Kidney (tissue), 14 donors: ENCODE data around the gene KANSL2. TPM values are rescaled to one million over a fixed set of nuclear protein-coding genes. Genes with fewer than 3 reads are reported as not detected.

Experiments
- DNase-seq, 5 donors: peaks; one replicate each; pipeline ENCODE4 v3.0.0-alpha.2; 2013 to 2020
- FAIRE-seq: peaks from 2 replicates; lab custom pipeline; 2012; peaks lifted over from hg19 to GRCh38; lab: Jason Lieb, UNC
- H3K27ac ChIP-seq, 2 donors: one replicate each; pipeline ENCODE4 v1.7.0; 2013; ENCODE audit warnings: low read depth in 2 of 2, low read length in 2 of 2, inconsistent platforms in 1 of 2
- H3K27me3 ChIP-seq: one replicate; pipeline ENCODE4 v1.7.1; 2013; ENCODE audit warnings: low read length, inconsistent platforms; ENCODE audit not compliant: control insufficient read depth, insufficient read depth
- H3K36me3 ChIP-seq, 3 donors: one replicate each; pipeline versions ENCODE4 v1.7.0 to v1.7.1; 2013; ENCODE audit warnings: low read length in 3 of 3, control low read depth in 1 of 3, inconsistent platforms in 1 of 3; ENCODE audit not compliant: insufficient read depth in 3 of 3, control insufficient read depth in 2 of 3
- H3K4me1 ChIP-seq, 3 donors: one replicate each; pipeline versions ENCODE4 v1.7.0 to v1.7.1; 2013; ENCODE audit warnings: low read length in 3 of 3, inconsistent platforms in 1 of 3, low read depth in 1 of 3; ENCODE audit not compliant: control insufficient read depth in 2 of 3, insufficient read depth in 2 of 3
- H3K4me3 ChIP-seq, 3 donors: one replicate each; pipeline versions ENCODE4 v1.7.0 to v1.8.1; 2013; ENCODE audit warnings: low read length in 3 of 3, control low read depth in 1 of 3, inconsistent platforms in 1 of 3
- H3K9ac ChIP-seq, 3 donors: one replicate each; pipeline versions ENCODE4 v1.7.0 to v1.7.1; 2013; ENCODE audit warnings: low read length in 3 of 3, control low read depth in 1 of 3, inconsistent platforms in 1 of 3
- H3K9me3 ChIP-seq, 3 donors: one replicate each; pipeline versions ENCODE4 v1.7.0 to v1.7.1; 2013; ENCODE audit warnings: low read length in 3 of 3, control low read depth in 1 of 3, inconsistent platforms in 1 of 3; ENCODE audit not compliant: control insufficient read depth in 2 of 3, insufficient read depth in 1 of 3
- CTCF ChIP-seq: IDR thresholded peaks from 3 replicates; pipeline ENCODE4 v1.5.1; 2012; ENCODE audit warnings: mild to moderate bottlenecking, moderate library complexity, borderline replicate concordance; ENCODE audit not compliant: insufficient read depth; ENCODE audit errors: extremely low read depth
- intact Hi-C: fragments of 100-400 bp; cut with DNase I; formaldehyde crosslinking; loops from one replicate; pipeline ENCODE4 v1.11.1; 2022
- polyA plus RNA-seq: library from polyadenylated mRNA; stranded (reverse); fragments of 350-450 nt; fragmentation: Illumina TruSeq; extraction: RNeasy Lipid Tissue Mini Kit (QIAGEN cat#74804); gene quantifications from one replicate; pipeline ENCODE4 v1.2.3, GENCODE V29; 2014; ENCODE audit warnings: low read depth, low replicate concordance; ENCODE audit not compliant: insufficient read depth
- total RNA-seq: library from RNA; stranded (reverse); fragmentation: NEBNext Ultra II Directional; extraction: Animal tissue kit (Norgen Biotek cat#: 25700); gene quantifications from one replicate; pipeline ENCODE4 v1.2.1, GENCODE V29; 2021
- donor health status: control.
- donor health status: control.
- donor health status: control.
- donor health status: control.
- donor health status: control.
- donor health status: DM: yes; HTN: yes; CAD: no.
- donor health status: Normal renal cell carcinoma (clear cell type).

KANSL2 gene
- total and polyA plus RNA-seq, 2 donors from 2014 or later = 24.6 to 32.2 TPM

GRCh38 chr12:48690990-48691389 lies 9.0 kb upstream of the KANSL2 start:
- peaks cover 0 to 17% (median 6%) of the 10 kb centered on the region in 3 donors for H3K4me1 ChIP-seq
- peak overlapping the region in 1 of 3 donors; percentile 15 for H3K4me3 ChIP-seq
- no peak overlapping the region for H3K9ac ChIP-seq
- H3K36me3 ChIP-seq = peaks cover 7 to 34% (median 23%) of the 10 kb centered on the region in 3 donors
- intact Hi-C loops = no loop called here
- TF ChIP-seq CTCF = no peak
- FAIRE-seq (no peak), DNase-seq (peak in 1 of 5 donors; percentile 20)
- H3K9me3 ChIP-seq = no peaks in the 10 kb centered on the region
- H3K27ac ChIP-seq = peak overlapping the region; percentile 48 to 55
- H3K27me3 ChIP-seq = no peaks in the 10 kb centered on the region

- Histone ChIP-seq H3K9me3 (no peaks in the 10 kb centered on the region), H3K4me3 (peak overlapping the region in 2 of 3 donors; percentile 15 to 19), H3K36me3 (peaks cover 4 to 29% (median 18%) of the 10 kb centered on the region in 3 donors), H3K27ac (peak overlapping the region; percentile 18 to 48), H3K4me1 (peaks cover 0 to 17% (median 6%) of the 10 kb centered on the region in 3 donors), H3K27me3 (no peaks in the 10 kb centered on the region), H3K9ac (no peak overlapping the region)
- TF ChIP-seq CTCF = no peak
- DNase-seq = peak in 1 of 5 donors; percentile 33
- FAIRE-seq = no peak
- intact Hi-C loops = no loop called here
These were observed 8.4 kb upstream of the KANSL2 start for GRCh38 chr12:48690436-48690835.

- intact Hi-C loops = no loop called here
- H3K9me3 ChIP-seq = no peaks in the 10 kb centered on the region
- no peaks in the 10 kb centered on the region for H3K27me3 ChIP-seq
- no peak overlapping the region for H3K9ac ChIP-seq
- no peak overlapping the region for H3K27ac ChIP-seq
- FAIRE-seq (no peak), DNase-seq (no peak)
- H3K36me3 ChIP-seq = peaks cover 0 to 21% (median 10%) of the 10 kb centered on the region in 3 donors
- H3K4me3 ChIP-seq = no peak overlapping the region
- peaks cover 0 to 17% (median 6%) of the 10 kb centered on the region in 3 donors for H3K4me1 ChIP-seq
- TF ChIP-seq CTCF = no peak
These were observed 6.8 kb upstream of the KANSL2 start for GRCh38 chr12:48688836-48689235.

- Histone ChIP-seq H3K27ac (no peak overlapping the region), H3K9me3 (no peaks in the 10 kb centered on the region), H3K4me1 (peaks cover 0 to 17% (median 6%) of the 10 kb centered on the region in 3 donors), H3K27me3 (no peaks in the 10 kb centered on the region), H3K36me3 (peaks cover 0 to 9% (median 0%) of the 10 kb centered on the region in 3 donors), H3K9ac (no peak overlapping the region), H3K4me3 (no peak overlapping the region)
- DNase-seq = no peak
- intact Hi-C loops = no loop called here
- FAIRE-seq = no peak
- TF ChIP-seq CTCF = no peak
These were observed 5.6 kb upstream of the KANSL2 start for GRCh38 chr12:48687592-48687991.
